NCI-H1105 (cell line): ENCODE measurements around the gene RPGR.

Source experiments
- DNase-seq: peaks from one replicate; lab custom pipeline; 2025; lab: John Stamatoyannopoulos, UW

RPGR gene, protein sequence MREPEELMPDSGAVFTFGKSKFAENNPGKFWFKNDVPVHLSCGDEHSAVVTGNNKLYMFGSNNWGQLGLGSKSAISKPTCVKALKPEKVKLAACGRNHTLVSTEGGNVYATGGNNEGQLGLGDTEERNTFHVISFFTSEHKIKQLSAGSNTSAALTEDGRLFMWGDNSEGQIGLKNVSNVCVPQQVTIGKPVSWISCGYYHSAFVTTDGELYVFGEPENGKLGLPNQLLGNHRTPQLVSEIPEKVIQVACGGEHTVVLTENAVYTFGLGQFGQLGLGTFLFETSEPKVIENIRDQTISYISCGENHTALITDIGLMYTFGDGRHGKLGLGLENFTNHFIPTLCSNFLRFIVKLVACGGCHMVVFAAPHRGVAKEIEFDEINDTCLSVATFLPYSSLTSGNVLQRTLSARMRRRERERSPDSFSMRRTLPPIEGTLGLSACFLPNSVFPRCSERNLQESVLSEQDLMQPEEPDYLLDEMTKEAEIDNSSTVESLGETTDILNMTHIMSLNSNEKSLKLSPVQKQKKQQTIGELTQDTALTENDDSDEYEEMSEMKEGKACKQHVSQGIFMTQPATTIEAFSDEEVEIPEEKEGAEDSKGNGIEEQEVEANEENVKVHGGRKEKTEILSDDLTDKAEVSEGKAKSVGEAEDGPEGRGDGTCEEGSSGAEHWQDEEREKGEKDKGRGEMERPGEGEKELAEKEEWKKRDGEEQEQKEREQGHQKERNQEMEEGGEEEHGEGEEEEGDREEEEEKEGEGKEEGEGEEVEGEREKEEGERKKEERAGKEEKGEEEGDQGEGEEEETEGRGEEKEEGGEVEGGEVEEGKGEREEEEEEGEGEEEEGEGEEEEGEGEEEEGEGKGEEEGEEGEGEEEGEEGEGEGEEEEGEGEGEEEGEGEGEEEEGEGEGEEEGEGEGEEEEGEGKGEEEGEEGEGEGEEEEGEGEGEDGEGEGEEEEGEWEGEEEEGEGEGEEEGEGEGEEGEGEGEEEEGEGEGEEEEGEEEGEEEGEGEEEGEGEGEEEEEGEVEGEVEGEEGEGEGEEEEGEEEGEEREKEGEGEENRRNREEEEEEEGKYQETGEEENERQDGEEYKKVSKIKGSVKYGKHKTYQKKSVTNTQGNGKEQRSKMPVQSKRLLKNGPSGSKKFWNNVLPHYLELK

DNA sequence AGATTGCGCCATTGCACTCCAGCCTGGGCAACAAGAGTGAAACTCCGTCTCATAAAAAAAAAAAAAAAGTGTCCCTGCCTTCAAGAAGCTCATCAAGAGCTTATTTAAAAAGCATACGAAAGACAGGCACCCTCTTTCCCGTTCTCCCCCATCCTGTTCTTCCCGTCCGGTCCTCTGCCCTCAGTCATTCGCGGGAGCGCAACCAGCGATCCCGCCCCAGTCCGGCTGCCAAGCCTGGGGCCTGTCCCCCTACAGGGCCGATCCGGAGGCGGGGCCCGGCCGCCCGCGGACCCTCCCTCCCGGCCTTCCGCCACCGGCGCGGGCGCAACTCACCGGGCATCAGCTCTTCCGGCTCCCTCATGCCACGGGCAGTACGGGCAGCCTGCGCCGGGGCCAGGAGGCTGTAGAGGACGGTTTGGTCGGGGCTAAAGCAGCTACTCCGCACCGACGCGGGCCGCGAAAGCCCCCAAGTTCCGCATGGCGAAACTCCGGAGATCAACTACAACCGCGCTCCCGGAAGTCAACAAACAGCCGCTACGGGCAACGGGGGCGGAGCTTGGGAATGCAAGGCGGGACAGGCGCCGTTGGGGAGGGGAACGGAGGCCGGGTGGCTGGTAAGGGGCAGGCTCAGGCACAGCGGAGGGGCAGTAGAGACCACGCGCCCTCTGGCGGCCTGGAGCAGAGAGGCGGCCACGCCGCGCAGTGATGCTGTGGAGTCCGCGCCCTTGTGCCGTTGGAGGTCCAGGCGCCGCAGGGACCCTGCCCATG lies at the start of gene RPGR:
TSS of gene RPGR (minus strand) at position 503 of the 768 bp plus-strand sequence. CDS start at position 361, 142 bp downstream.
- peak; percentile 88 for DNase-seq

DNA sequence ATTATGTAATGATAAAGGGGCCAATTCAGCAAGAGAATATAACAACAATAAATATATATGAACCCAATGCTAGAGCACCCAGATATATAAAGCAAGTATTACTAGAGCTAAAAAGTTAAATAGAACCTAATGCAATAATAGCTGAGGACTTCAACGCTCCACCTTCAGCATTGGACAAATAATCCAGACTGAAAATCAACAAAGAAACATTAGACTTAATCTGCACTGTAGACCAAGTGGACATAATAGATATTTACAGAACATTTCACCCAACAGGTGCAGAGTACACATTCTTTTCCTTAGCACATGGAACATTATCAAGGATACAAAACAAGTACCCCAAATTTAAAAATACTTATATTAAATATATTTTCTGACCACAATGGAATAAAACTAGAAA lies 49.4 kb upstream of the RPGR start:
- DNase-seq: no peak

DNA sequence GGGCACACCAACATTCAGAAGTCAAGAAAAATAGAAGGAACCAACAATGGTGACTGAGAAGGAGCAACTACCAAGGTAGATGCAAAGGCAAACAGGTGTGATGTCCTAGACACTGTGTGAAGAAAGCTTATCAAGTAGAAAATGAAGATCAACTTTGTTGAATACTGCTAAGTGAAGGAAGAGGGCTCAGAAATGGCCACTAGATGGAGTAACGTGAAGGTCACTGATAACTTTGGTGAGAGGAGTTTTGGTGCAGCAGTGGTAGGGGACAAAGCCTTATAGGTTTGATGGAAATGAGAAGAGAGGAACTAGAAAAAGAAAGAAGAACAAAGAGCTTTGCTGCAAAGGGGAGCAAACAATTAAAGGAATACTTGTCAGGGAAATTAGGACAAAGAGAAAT lies 48.6 kb upstream of the RPGR start:
- DNase-seq: no peak

DNA sequence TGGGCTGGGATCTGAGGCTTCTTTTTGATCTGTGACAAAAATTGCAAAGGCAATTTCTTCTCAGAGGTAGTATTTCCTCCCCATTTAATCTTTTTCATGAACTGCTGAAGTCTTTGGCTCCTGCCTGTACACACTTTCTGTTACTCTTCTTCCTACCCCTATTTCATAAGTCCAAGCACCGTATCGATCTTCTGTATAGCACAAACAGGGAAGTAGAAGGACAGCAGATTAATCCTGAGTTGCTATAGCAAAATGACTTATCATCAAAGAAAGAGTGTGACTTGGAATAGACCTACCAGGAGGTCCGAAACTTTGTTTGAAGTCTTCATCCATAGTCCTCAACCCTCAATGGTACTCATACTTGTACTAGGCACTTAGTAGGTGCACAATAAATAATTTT lies 47.1 kb upstream of the RPGR start:
- no peak for DNase-seq

DNA sequence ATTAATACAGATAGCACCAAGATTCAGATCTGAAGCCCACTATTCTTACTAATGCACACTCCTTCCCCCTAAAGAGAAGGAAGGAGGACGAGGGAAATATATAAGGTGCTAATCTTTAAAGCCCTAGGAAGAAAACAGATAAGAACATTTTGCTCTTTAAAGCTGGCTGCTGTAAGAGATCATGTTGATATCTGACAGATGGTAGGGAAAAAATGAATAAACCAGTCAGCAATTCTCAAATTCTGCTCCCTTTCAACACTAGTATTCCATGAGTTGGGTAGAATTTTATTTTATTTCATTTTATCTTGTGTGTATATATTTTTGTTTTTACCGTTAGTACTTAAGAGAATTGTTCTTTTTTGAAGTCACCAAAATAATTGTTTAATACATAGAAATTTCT lies 44.3 kb upstream of the RPGR start:
- no peak for DNase-seq

DNA sequence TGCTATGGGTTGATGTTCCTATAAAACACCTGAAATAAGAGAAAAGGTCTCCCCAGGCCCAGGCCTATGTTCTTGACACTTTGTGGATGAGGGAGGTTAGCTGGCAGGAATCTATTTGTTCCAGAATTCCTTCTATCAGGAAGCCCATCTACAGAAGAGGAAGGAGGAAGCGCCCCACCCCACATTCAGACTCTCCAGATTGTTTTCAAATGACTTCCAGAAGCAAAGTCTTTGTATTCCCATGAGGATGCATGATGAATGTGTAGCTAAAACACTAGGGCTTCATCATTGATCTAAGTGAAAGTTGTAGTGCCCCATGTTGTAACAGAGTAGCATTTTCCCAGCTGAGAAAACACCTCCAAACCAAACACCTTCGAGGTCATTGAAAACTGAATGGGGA lies 41.5 kb upstream of the RPGR start:
- DNase-seq: no peak

DNA sequence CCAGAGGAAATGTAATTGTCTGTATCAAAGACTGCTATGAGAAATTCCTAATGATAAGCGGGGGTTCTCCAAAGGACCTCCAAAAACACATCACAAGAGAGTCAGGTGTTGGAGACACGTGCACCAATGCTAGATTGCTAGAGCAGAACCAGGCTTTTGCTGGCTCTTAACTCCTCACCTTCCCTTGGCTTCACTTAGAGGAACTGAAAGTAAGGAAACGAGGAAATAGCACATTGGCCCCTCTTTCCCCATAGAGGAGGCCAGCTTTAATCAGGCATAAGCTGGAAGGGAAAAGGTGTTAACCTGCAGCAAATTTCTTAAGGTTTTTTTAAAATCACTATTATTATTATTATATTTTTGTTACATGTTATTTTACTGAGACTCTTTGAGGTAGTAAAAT lies 38.6 kb upstream of the RPGR start:
- no peak for DNase-seq

DNA sequence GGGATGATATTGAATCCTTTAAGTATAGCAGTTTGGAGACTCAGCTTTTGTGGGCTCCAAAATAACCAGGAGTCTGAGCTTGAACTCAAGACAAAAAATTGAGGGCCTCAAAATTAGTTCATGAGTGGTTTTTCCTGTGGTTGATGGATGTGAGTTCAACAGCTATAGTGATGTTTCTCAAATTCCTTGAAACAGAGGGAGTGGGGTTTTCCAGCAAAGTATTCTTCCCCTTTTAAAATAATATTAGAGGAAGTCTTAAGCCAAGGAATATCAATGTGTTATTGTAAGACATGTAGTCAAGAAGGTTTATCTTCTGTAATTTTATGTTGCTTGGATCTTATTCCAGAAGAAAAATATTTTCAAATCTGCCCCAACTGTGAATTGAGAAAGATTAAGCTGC lies 35.7 kb upstream of the RPGR start:
- no peak for DNase-seq

DNA sequence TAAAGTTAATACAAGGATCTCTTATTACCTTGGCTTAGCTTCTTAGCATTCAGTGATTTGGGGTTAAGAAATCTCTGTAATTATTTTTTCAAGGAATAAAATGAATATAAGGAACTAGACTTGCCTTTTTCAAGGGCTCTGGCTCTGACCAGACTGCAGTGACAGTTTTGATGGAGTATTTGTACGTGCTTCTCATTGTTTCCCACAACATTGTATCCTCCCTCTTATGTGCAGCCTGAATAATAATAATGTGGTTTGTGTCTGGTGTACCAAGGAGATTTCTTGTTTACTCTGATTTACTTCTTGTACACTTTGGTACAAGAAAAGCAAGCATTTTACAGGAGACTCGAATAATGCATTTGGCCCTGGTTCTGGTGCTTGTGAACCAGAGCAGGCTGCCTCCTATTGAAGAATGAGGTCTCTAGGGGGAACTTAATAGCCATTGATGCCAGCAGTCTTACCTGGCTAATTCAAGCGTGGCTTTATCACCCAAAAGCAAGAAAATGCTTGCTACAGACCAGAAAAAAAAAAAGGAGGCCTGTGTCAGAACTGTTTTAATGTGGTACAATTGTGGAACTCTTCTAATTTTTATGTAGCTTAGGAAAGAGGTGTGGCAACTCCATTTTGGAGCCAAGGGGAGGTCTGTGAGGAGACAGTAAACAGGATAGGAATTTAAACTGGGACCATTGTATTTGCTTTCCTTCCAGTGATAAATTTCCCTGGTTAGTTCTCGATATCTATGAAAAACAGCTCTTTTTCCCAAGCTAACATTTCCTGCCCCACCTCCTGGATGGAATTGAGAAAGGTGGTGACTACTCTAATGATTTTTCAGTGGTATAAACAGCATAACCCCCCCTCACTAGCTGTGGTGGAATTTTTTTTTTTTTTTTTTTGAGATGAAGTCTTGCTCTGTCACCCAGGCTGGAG lies 30.7 kb upstream of the RPGR start:
- DNase-seq: no peak

DNA sequence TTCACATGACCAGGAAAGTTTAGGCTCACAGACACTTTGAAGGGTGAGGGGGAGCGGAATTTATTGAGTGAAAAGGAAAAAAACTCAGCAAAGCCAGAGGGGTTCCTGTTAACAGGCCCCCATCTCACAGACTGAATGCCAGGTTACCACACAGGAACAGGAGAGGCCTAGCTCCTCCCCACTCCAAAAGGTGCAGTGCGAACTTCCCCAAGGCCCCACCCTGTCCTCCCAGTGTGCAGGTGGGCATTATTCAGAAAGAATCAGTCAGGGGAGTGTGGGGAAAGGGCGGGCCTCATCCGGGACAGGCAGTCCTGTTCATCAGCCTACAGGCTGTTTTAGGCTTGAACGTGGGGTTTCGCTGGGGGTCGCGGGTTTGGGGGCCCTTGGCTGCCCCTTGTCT lies 29.1 kb upstream of the RPGR start:
- DNase-seq: no peak

DNA sequence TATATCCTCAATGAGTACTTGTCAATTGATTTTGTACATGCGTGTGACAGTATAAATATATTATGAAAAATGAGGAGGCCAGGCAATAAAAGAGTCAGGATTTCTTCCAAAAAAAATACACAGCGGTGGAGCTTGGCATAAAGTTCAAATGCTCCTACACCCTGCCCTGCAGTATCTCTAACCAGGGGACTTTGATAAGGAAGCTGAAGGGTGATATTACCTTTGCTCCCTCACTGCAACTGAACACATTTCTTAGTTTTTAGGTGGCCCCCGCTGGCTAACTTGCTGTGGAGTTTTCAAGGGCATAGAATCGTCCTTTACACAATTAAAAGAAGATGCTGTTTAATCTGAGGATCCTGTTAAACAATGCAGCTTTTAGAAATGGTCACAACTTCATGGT lies 25.1 kb upstream of the RPGR start, which contains the start of gene OTC:
TSS of gene OTC (plus strand) at position 243 of the 400 bp plus-strand sequence. CDS start at position 336, 93 bp downstream.
- no peak for DNase-seq

DNA sequence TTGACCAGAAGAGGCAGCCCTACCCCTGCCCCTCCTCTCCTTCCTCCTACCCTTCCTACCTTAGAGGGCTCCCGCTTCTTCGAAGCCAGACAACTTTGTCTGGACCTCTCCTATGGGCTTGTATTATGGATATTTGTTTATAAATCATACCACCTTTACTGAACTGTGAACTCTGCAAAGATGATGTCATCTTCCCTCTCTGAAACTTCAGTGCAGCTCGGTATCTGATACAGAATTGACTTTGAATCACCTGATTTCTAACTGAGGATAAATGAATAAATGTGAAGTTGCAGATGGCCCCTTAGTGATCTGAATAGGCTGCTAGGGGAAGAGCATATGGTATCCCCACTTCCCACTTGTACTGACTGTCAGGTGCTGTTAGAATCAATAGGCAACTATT lies 24.0 kb upstream of the RPGR start:
- DNase-seq: no peak

DNA sequence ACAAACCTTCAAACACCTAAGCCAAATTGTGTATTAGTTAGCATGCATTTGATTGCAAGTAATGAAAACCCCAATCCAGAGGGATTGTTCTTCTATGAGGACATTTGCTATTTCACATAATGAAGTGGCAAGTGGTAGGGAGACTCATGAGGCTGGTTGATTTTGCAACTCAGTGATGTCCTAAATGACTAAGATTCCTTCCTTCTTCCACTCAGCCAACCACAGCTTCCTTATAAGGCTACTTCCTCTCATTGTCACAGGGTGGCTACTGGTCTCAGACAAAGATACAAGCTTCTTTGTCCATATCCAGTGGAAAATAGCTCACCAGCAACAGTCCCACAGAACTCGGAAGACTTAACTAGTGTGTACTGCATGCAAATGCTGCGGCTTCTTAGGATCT lies 19.8 kb upstream of the RPGR start:
- DNase-seq: no peak

DNA sequence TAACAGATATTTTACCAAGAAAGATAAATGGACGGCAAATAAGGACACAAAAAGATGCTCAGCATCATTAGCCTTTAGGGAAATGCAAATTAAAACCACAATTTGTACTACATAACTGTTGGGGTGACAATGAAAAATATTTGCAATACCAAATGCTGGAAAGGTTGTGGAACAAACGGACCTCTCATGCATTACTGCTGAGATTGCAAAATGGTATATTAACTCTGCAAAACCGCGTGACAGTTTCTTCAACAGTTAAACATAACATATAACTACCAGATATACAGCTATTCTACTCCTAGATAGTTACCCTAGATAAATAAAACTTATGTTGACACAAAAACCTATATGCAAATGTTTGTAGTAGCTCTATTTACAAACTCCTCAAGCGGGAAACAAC lies 18.8 kb upstream of the RPGR start:
- no peak for DNase-seq

DNA sequence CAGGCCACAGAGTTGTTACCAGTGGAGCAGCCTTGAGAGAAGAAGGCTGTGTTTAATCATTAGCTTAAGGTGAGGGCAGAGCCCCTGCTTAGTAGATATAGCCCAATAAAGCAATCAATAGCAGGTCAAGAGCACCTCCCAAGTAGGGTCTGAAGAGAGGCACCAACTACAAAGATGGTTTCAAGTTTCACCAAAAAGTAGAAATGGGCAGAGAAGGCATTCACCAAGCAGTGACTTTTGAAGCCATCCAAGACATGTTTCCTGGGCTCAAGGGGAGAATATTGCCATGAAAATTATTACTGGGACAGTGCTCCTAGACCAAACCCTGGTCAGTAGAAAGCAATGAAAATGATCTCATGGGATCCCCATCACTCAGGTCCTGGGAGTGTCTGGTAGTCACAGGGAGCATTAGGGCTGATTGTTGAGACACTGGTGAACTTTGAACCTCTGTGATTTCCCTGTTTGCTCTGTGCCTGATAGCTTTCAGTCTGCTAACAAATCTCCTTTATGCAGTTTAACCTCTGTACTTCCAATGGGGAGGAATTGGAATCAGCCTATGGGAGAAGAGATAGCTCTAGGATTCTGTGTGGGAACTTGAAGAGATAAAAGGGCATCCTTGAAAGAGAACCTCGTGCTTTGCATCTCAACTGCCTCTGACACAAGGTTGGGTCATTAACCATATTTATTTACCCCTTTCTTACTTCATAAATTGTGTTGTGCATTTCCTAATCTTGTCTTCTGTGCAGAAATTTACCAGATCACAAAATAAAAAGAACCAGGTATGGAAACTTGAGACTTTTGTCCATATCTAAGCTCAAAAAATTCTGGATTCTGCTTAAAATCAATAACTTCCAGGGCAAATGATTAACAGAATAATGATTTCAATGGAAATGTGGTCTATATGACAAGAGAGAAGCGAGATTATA lies 15.8 kb upstream of the RPGR start:
- no peak for DNase-seq

DNA sequence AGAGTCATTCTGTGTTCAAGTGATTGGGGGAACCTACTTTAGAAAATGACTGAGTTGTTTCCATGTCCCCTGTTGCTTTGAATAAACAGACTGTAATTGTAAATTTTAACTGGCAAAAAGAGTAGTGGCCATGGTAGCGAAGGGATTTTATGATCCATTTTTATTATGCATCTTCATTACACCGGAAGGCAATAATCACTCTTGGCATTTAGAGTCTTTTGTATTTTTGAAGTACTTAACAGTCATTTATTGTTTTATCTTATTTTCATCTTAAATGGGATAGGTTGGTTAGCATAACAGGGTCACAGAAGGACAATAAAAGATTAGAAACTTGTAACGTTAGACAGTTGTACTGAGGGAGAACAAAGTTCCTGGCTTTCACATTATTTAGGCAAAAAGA lies 14.1 kb upstream of the RPGR start:
- no peak for DNase-seq

DNA sequence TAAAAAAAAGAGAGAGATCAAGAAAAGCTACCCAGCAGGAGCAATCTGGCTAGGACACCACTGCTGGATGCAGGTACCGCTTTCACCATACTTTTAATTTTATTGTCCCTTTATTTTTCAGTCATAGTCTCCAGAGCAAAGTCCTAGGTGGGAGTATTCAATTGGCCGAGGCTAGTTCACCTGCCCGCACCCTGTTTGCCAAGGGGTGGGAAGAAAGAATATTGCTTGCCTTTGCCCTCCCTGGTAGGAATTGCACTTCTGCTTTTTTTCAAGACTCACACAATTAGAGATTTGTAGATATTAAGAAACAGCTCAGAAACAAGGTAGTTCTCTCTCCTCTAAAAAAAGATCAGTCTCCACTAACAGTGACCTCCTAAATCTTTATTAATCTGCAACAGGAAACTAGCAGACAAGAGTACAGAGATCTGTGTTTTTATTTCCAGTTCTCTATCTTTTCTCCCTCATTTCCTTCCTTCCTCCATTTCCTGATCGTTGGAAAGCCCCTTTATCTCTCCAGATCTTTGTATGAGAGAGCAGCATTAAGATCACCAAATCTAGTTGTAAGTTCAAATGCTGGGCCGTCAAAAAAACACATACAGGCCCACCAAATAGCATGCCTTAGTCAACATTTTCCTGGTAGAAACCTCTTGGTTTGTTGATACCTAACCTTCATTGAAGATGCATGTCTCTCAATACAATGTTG lies 9.4 kb upstream of the RPGR start:
- DNase-seq: no peak

DNA sequence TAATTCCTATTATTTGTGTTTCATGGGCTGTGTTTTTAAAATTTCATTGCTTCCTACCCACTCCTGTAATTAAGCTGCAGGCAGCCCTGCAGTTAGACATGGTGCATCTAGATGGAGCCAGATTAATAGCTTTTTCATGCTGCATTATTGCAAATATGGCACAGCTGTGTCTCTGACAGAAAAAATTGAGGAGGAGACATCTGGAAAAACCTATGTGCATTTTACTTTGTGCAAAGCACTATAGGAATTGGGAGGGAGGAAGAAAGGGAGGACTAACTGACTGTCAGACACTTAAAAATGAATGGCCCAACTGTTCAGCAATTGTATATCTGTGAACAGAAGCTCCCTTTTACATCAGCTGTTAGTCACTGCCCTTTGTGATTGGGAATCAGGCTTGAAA lies 8.1 kb upstream of the RPGR start:
- no peak for DNase-seq

DNA sequence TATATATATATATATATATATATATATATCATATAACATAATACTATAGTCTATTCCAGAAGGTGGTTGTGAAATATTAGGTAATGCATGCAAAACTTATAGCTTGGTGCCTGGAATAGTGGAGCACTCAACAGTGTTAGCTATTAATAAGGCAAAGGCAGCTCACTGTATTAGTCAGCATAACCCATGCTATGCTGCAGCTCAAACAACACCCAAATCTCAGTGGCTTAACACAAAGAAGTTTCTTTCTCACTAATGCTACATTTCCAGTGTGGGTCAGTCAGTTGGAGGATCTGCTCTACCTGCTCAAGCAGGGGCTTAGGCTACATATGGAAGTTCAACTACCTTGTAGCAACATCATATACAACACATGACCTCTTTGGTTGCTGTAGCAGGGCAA lies 5.2 kb upstream of the RPGR start:
- DNase-seq: no peak
